C4-2B (cell line): ENCODE measurements around the gene TNRC6B.

ENCODE experiments used
- H3K27ac ChIP-seq: fragments of 450-650 bp; 2 replicates; pipeline ENCODE4 v1.5.1; 2017
- CTCF ChIP-seq: fragments of 450-650 bp; conservative IDR thresholded peaks from 2 replicates; pipeline ENCODE4 v1.5.1; 2017; ENCODE audit warnings: mild to moderate bottlenecking
- ZFX ChIP-seq: fragments of 450-650 bp; IDR thresholded peaks from 2 replicates; pipeline ENCODE4 v1.6.1; 2017

TNRC6B gene

GRCh38 chr22:40177738-40178416 is at the start of gene TNRC6B:
Gene TNRC6B (plus strand): TSS chr22:40177925. CDS start chr22:40178136, 211 bp downstream.
- peak within 1 kb of the TSS; percentile 88 for H3K27ac ChIP-seq
- TF ChIP-seq CTCF: no peak
- no peak for TF ChIP-seq ZFX

- no peak overlapping the region for H3K27ac ChIP-seq
- TF ChIP-seq ZFX: no peak
- no peak for TF ChIP-seq CTCF
Observed at GRCh38 chr22:40128989-40129388, 48.7 kb upstream of the TNRC6B start.

- TF ChIP-seq CTCF (no peak), ZFX (no peak)
- H3K27ac ChIP-seq: no peak overlapping the region
Observed at GRCh38 chr22:40137132-40137531, 40.6 kb upstream of the TNRC6B start.

GRCh38 chr22:40138866-40139265 is 38.9 kb upstream of the TNRC6B start:
- H3K27ac ChIP-seq: no peak overlapping the region
- TF ChIP-seq ZFX: no peak
- no peak for TF ChIP-seq CTCF

- no peak overlapping the region for H3K27ac ChIP-seq
- TF ChIP-seq ZFX (no peak), CTCF (no peak)
Observed at GRCh38 chr22:40147388-40148176, 30.1 kb upstream of the TNRC6B start.

GRCh38 chr22:40153192-40153591 is 24.5 kb upstream of the TNRC6B start:
- TF ChIP-seq ZFX (no peak), CTCF (no peak)
- no peak overlapping the region for H3K27ac ChIP-seq

- H3K27ac ChIP-seq: no peak overlapping the region
- TF ChIP-seq CTCF: no peak
- no peak for TF ChIP-seq ZFX
Observed at GRCh38 chr22:40153705-40154104, 24.0 kb upstream of the TNRC6B start.
